WI38 (cell line): ENCODE results near the gene MEF2C.

Experiments used
- H3K4me3 ChIP-seq: 2 replicates; pipeline ENCODE4 v1.5.1; 2011; ENCODE audit warnings: low read depth, mild to moderate bottlenecking, control low read depth, low read length
- TF ChIP-seq, protein P1 (sequence below): IDR thresholded peaks from 2 replicates; pipeline ENCODE4 v1.5.1; 2012; ENCODE audit warnings: low read depth, mild to moderate bottlenecking, control low read depth, low read length

The MEF2C gene

DNA sequence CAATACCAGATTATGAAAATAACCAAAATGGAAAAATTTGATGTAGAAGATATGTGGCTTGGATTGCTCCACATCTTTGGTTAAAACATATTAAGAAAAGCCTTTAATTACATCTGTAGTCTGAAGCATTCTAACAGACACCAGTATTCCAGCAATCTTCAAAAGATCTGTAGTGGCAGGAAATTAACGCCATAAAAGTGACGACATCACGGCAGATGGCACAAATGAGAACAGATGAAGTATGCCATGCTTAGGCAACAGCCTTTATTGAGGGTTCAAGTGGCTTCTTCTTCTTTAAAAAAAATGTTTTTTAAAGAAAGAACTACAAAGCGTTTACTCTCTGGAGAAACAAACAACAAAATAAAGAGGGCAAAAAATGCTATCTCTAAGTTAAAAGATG lies 164.2 kb downstream of the MEF2C start:
- TF ChIP-seq, protein P1, sequence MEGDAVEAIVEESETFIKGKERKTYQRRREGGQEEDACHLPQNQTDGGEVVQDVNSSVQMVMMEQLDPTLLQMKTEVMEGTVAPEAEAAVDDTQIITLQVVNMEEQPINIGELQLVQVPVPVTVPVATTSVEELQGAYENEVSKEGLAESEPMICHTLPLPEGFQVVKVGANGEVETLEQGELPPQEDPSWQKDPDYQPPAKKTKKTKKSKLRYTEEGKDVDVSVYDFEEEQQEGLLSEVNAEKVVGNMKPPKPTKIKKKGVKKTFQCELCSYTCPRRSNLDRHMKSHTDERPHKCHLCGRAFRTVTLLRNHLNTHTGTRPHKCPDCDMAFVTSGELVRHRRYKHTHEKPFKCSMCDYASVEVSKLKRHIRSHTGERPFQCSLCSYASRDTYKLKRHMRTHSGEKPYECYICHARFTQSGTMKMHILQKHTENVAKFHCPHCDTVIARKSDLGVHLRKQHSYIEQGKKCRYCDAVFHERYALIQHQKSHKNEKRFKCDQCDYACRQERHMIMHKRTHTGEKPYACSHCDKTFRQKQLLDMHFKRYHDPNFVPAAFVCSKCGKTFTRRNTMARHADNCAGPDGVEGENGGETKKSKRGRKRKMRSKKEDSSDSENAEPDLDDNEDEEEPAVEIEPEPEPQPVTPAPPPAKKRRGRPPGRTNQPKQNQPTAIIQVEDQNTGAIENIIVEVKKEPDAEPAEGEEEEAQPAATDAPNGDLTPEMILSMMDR = no peak

GRCh38 chr5:88716101-88716500 lies 166.9 kb downstream of the MEF2C start:
- TF ChIP-seq, protein P1 = no peak
- no peak overlapping the region for H3K4me3 ChIP-seq

More for the DNA sequence above, 164.2 kb downstream of the MEF2C start:
- H3K4me3 ChIP-seq = no peak overlapping the region

GRCh38 chr5:88715503-88715902 lies 167.5 kb downstream of the MEF2C start:
- H3K4me3 ChIP-seq = no peak overlapping the region
- TF ChIP-seq, protein P1 = no peak

- no peak overlapping the region for H3K4me3 ChIP-seq
- TF ChIP-seq, protein P1 = no peak
Measured at GRCh38 chr5:88713818-88714217, 169.2 kb downstream of the MEF2C start.

- H3K4me3 ChIP-seq = no peak overlapping the region
- TF ChIP-seq, protein P1 = no peak
Measured at GRCh38 chr5:88708682-88709398, 174.1 kb downstream of the MEF2C start.

- TF ChIP-seq, protein P1 = no peak
- no peak overlapping the region for H3K4me3 ChIP-seq
Measured at GRCh38 chr5:88708021-88708420, 175.0 kb downstream of the MEF2C start.

DNA sequence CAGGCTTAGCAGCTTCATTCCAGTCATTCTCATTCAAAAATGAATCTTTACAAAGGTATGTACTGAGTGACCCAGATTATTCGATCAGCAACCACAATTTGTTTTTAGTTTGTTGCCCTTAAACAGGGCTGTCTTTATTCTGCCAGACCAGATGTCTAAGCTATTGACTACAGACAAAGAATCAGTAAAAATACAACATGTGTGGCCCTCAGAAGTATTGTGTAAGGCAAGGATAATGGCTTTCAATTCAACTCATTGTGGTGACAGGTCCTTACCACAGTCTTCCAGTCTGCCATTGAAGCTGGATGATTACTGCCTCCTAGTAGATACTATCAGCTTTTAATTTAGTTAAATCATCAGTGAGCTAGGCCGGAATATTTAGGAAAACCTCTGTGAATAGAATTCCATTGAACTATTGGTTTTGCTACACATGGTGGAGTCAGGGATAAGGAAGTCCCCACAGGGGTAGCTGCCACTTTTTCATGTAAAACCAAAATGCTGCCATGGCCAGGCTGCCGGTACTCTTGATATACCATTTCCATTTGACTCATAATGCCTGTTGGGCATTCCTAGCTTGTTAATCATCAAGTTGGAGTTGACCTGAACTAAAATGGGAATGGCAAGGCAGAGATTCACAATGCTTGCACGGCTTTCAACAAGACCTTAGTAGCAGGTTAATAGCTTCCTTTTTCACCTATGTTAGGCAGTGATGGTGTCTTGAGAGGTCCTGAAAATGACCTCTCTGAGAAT lies 175.6 kb downstream of the MEF2C start:
- H3K4me3 ChIP-seq = no peak overlapping the region
- TF ChIP-seq, protein P1 = no peak
